Keratinocyte (primary cell): ENCODE results near the gene SERTAD1. TPM values are rescaled to one million over a fixed set of nuclear protein-coding genes. Genes with fewer than 3 reads are reported as not detected.
"Not testable (repeated sequence)": the region's sequence is repeated elsewhere in the genome, so short reads cannot be mapped to it uniquely, and the experiment has no call there.

ENCODE experiments used
- DNase-seq: peaks from one replicate; pipeline ENCODE4 v3.0.0-alpha.2; 2011; ENCODE audit warnings: low read depth, missing footprints, low spot score
- FAIRE-seq: peaks from 2 replicates; lab custom pipeline; 2011; peaks lifted over from hg19 to GRCh38; lab: Jason Lieb, UNC
- H2AFZ ChIP-seq: 2 replicates; pipeline ENCODE4 v1.6.0; 2012; ENCODE audit warnings: low read length, control low read depth, inconsistent platforms; ENCODE audit not compliant: control insufficient read depth
- H3K27ac ChIP-seq: 2 replicates; pipeline ENCODE4 v1.5.1; 2011; ENCODE audit warnings: low read length; ENCODE audit not compliant: control insufficient read depth, insufficient read depth
- H3K27me3 ChIP-seq: 3 replicates; pipeline ENCODE4 v1.6.0; 2011; ENCODE audit warnings: low read length; ENCODE audit not compliant: control insufficient read depth, insufficient read depth; ENCODE audit errors: extremely low read depth
- H3K36me3 ChIP-seq, 2 experiments: 2 replicates in 1 of 2; 3 replicates in 1 of 2; pipeline ENCODE4 v1.5.1; 2011; ENCODE audit warnings: low read length in 2 of 2, mild to moderate bottlenecking in 1 of 2; ENCODE audit not compliant: control insufficient read depth in 2 of 2, insufficient read depth in 2 of 2; ENCODE audit errors: extremely low read depth in 1 of 2
- H3K4me1 ChIP-seq: 3 replicates; pipeline ENCODE4 v1.5.1; 2011; ENCODE audit warnings: low read length; ENCODE audit not compliant: control insufficient read depth, insufficient read depth; ENCODE audit errors: extremely low read depth
- H3K4me2 ChIP-seq: 3 replicates; pipeline ENCODE4 v1.6.0; 2011; ENCODE audit warnings: low read depth, low read length; ENCODE audit not compliant: control insufficient read depth, insufficient read depth; ENCODE audit errors: extremely low read depth
- H3K4me3 ChIP-seq, 3 experiments: fragments of 200-600 bp in 1 of 3; sonication (generic) in 1 of 3; 2 replicates in 2 of 3; 3 replicates in 1 of 3; pipeline ENCODE4 v1.5.1; 2011 to 2016; ENCODE audit warnings: low read length in 3 of 3, mild to moderate bottlenecking in 3 of 3, control low read depth in 2 of 3, inconsistent platforms in 1 of 3, low read depth in 1 of 3, mixed read lengths in 1 of 3, mixed run types in 1 of 3, moderate library complexity in 1 of 3; ENCODE audit not compliant: control insufficient read depth in 2 of 3, insufficient read depth in 2 of 3; ENCODE audit errors: extremely low read depth in 1 of 3
- H3K79me2 ChIP-seq: 2 replicates; pipeline ENCODE4 v1.6.0; 2012; ENCODE audit warnings: low read length; ENCODE audit not compliant: control insufficient read depth, insufficient read depth
- H3K9ac ChIP-seq: 3 replicates; pipeline ENCODE4 v1.6.0; 2011; ENCODE audit warnings: low read length; ENCODE audit not compliant: control insufficient read depth, insufficient read depth; ENCODE audit errors: extremely low read depth
- H3K9me1 ChIP-seq: 3 replicates; pipeline ENCODE4 v1.6.0; 2011; ENCODE audit warnings: low read length; ENCODE audit not compliant: control insufficient read depth, insufficient read depth; ENCODE audit errors: extremely low read depth
- H3K9me3 ChIP-seq: 2 replicates; pipeline ENCODE4 v1.5.1; 2012; ENCODE audit warnings: low read depth, low read length; ENCODE audit not compliant: control insufficient read depth
- H4K20me1 ChIP-seq: 3 replicates; pipeline ENCODE4 v1.6.0; 2011; ENCODE audit warnings: low read length; ENCODE audit not compliant: control insufficient read depth, insufficient read depth; ENCODE audit errors: extremely low read depth
- EZH2 ChIP-seq: IDR thresholded peaks from one replicate; pipeline ENCODE4 v1.6.1; 2012; ENCODE audit warnings: inconsistent platforms, mild to moderate bottlenecking, low read length, moderate library complexity
- dilution Hi-C: fragments of 300-500 bp; cut with MboI; formaldehyde crosslinking; loops from one replicate; pipeline ENCODE4 v1.7.0; 2020; ENCODE audit warnings: low sequenced_read_pairs; ENCODE audit not compliant: extremely low pct_ligation_motif_present
- polyA plus RNA-seq, 5 experiments: library from polyadenylated mRNA; depleted of rRNA in 3 of 5; stranded (reverse) in 3 of 5; stranded (forward) in 1 of 5; unstranded in 1 of 5; fragments of >200 nt; gene quantifications; 1 replicate in 1 of 5; 2 replicates in 3 of 5; 3 replicates in 1 of 5; pipeline versions ENCODE4 v1.2.1 to v1.2.3, GENCODE V29; 2011 to 2012; ENCODE audit warnings: missing spikeins in 2 of 5, low read depth in 1 of 5, low replicate concordance in 1 of 5
- TF ChIP-seq, protein P1 (sequence below), 3 experiments: IDR thresholded peaks in 1 of 3; conservative IDR thresholded peaks in 1 of 3; optimal IDR thresholded peaks in 1 of 3; 2 replicates in 2 of 3; 3 replicates in 1 of 3; pipeline versions ENCODE3 to v1.5.1; 2011; ENCODE audit warnings: low read length in 3 of 3, mild to moderate bottlenecking in 3 of 3, moderate library complexity in 2 of 3, control low read depth in 1 of 3, inconsistent platforms in 1 of 3; ENCODE audit not compliant: insufficient read depth in 2 of 3; ENCODE audit errors: extremely low read depth in 1 of 3

Gene SERTAD1
- polyA plus RNA-seq, 1 donor (not counting 4 experiments of a cell fraction or from before 2014, with no cell fraction given) = 9.5 TPM

DNA sequence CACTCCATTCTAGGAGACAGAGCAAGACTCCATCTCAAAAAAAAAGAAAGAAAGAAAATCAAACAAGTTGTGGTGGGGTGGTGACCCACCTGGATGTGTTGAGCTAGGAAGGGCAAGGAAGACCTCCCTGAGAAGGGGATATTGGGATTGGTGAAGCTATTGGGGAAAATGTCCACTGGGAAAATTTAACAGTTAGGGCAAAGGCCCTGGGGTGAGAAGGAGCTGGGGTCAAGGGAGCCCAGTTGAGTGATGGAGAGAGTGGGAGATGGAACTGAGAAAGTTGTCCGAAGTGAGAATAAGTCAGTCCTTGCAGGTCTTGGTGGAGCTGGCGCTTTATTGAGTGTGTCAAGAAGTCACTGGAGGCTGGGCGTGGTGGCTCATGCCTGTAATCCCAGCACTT, 12.5 kb upstream of the SERTAD1 start:
- no peak overlapping the region for H3K4me3 ChIP-seq
- no peaks in the 10 kb centered on the region for H3K9me1 ChIP-seq
- H3K27ac ChIP-seq = no peak overlapping the region
- peaks cover 24% of the 10 kb centered on the region for H3K79me2 ChIP-seq
- DNase-seq = no peak
- dilution Hi-C loops = no loop called here
- H3K9me3 ChIP-seq = no peaks in the 10 kb centered on the region
- no peak overlapping the region for H3K9ac ChIP-seq
- H4K20me1 ChIP-seq = peaks cover 5% of the 10 kb centered on the region
- H3K36me3 ChIP-seq = peaks cover 17% of the 10 kb centered on the region in 2 experiments
- no peak overlapping the region for H2AFZ ChIP-seq
- H3K27me3 ChIP-seq = no peaks in the 10 kb centered on the region
- no peak for TF ChIP-seq EZH2
- TF ChIP-seq, protein P1, sequence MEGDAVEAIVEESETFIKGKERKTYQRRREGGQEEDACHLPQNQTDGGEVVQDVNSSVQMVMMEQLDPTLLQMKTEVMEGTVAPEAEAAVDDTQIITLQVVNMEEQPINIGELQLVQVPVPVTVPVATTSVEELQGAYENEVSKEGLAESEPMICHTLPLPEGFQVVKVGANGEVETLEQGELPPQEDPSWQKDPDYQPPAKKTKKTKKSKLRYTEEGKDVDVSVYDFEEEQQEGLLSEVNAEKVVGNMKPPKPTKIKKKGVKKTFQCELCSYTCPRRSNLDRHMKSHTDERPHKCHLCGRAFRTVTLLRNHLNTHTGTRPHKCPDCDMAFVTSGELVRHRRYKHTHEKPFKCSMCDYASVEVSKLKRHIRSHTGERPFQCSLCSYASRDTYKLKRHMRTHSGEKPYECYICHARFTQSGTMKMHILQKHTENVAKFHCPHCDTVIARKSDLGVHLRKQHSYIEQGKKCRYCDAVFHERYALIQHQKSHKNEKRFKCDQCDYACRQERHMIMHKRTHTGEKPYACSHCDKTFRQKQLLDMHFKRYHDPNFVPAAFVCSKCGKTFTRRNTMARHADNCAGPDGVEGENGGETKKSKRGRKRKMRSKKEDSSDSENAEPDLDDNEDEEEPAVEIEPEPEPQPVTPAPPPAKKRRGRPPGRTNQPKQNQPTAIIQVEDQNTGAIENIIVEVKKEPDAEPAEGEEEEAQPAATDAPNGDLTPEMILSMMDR (optimal IDR thresholded peaks at IDR 0.05 in 1 of 3, IDR thresholded peaks at IDR 0.05 in 1 of 3, conservative IDR thresholded peaks at IDR 0.05 in 1 of 3; ENCODE audit: extremely low read depth in 1 of 3, insufficient read depth in 2 of 3, low read length in 3 of 3) = no peak
- peaks cover 9% of the 10 kb centered on the region for H3K4me1 ChIP-seq
- no peak overlapping the region for H3K4me2 ChIP-seq
- FAIRE-seq = no peak

DNA sequence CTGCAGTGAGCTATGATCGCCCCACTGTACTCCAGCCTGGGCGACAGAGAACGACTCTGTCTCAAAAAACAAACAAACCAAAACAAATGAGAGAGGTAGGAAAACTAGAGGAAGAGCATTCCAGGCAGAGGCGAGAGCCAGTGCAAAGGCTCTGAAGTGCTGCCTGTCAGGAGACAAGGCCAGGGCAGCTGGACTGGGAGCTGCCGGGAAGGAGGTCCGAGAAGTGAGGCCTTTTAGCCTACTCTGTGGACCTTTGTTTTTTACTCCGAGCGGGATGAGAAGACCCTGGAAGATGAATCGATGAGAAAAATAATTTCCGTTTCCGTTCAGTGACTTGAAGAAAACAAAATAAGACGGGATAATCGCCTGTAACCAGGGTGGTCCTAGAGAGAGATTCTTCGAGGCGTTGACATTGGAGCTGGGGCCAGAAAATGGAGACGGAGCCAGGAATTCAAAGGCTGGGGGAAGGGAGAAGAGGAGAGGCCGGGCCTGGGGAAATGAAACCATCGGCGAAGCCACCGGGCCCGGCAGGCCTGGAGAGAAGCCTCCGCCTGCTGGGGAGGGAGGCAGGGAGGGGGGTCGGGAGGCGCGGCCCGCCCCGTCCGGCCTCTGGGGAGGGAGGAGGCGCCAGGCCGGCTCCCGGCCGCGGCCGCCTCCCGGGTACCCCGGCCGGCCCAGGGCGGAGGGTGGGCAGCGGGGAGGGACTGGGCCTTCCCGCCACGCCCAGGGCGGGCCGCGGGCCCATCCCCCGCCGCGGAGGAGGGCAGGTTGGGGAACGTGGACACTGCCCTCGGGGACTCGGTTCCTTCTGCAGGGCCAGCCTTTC, 7.8 kb upstream of the SERTAD1 start:
- no peaks in the 10 kb centered on the region for H3K79me2 ChIP-seq
- peak overlapping the region; percentile 86 for H3K4me2 ChIP-seq
- peak overlapping the region; percentile 78 for H3K27ac ChIP-seq
- no peaks in the 10 kb centered on the region for H3K9me1 ChIP-seq
- H3K9me3 ChIP-seq = no peaks in the 10 kb centered on the region
- H3K36me3 ChIP-seq = no peaks in the 10 kb centered on the region
- peak overlapping the region; percentile 84 for H2AFZ ChIP-seq
- TF ChIP-seq EZH2 = no peak
- TF ChIP-seq, protein P1 (optimal IDR thresholded peaks at IDR 0.05 in 1 of 3, IDR thresholded peaks at IDR 0.05 in 1 of 3, conservative IDR thresholded peaks at IDR 0.05 in 1 of 3; ENCODE audit: extremely low read depth in 1 of 3, insufficient read depth in 2 of 3, low read length in 3 of 3) = no peak
- H4K20me1 ChIP-seq = no peaks in the 10 kb centered on the region
- FAIRE-seq (peak; percentile 36), DNase-seq (no peak)
- no peaks in the 10 kb centered on the region for H3K27me3 ChIP-seq
- peak overlapping the region; percentile 23 to 69 (median 60) for H3K4me3 ChIP-seq
- peaks cover 11% of the 10 kb centered on the region for H3K4me1 ChIP-seq
- dilution Hi-C loops = no loop called here
- peak overlapping the region; percentile 80 for H3K9ac ChIP-seq

DNA sequence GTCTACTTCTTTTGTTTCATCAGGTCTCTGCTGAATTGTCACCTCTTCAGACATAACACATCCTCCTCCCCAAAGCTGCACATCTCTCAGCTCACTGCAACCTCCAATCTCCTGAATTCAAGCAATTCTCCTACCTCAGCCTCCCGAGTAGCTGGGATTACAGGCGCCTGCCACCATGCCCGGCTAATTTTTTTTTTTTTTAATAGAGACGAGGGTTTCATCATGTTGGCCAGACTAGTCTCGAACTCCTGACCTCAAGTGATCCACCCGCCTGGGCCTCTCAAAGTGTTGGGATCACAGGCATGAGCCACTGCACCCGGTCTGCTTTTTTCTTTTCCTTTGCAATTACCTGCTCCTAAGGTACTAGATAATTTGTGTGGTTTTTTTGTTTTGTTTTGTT, 7.0 kb upstream of the SERTAD1 start:
- H3K36me3 ChIP-seq, dilution Hi-C loops, H3K9me1 ChIP-seq, H4K20me1 ChIP-seq, H3K9me3 ChIP-seq, H3K79me2 ChIP-seq, FAIRE-seq, H2AFZ ChIP-seq, DNase-seq, H3K27me3 ChIP-seq: not testable (repeated sequence)
- H3K4me1 ChIP-seq = peaks cover 11% of the 10 kb centered on the region
- peak overlapping the region; percentile 80 for H3K9ac ChIP-seq
- H3K4me3 ChIP-seq = peak overlapping the region in 2 of 3 experiments; percentile 60 to 69
- peak overlapping the region; percentile 78 for H3K27ac ChIP-seq
- H3K4me2 ChIP-seq = peak overlapping the region; percentile 86
